Neural cell (in vitro differentiated cells): ENCODE measurements around the gene DIP2C. TPM values are rescaled to one million over a fixed set of nuclear protein-coding genes. Genes with fewer than 3 reads are reported as not detected.

Source experiments
- H2AFZ ChIP-seq: fragments of 200-600, 300-800 bp; sonication (generic), shearing (Covaris generic); 2 replicates; pipeline ENCODE4 v1.6.0; 2014; ENCODE audit warnings: low read depth, mild to moderate bottlenecking, antibody characterized with exemption, low read length, moderate library complexity
- H3F3A ChIP-seq: fragments of 200-600 bp; shearing (Covaris generic); 2 replicates; pipeline ENCODE4 v1.6.1; 2016; ENCODE audit warnings: mild to moderate bottlenecking, moderate library complexity, mixed read lengths, antibody characterized with exemption, low read length; ENCODE audit not compliant: insufficient read depth, poor library complexity, severe bottlenecking
- H3K27ac ChIP-seq: fragments of 200-600, 300-800 bp; sonication (generic), shearing (Covaris generic); 2 replicates; pipeline ENCODE4 v1.5.1; 2014; ENCODE audit warnings: mild to moderate bottlenecking, low read length, moderate library complexity
- H3K27me3 ChIP-seq: fragments of 300-800, 200-600 bp; sonication (generic), shearing (Covaris generic); 2 replicates; pipeline ENCODE4 v1.6.0; 2014; ENCODE audit warnings: mild to moderate bottlenecking, low read depth, low read length, moderate library complexity; ENCODE audit not compliant: insufficient read depth
- H3K36me3 ChIP-seq: fragments of 300-800, 200-600 bp; sonication (generic), shearing (Covaris generic); 2 replicates; pipeline ENCODE4 v1.5.1; 2014; ENCODE audit warnings: mild to moderate bottlenecking, antibody characterized with exemption, low read length, moderate library complexity; ENCODE audit not compliant: insufficient read depth
- H3K4me2 ChIP-seq: fragments of 300-800, 200-600 bp; sonication (generic), shearing (Covaris generic); 2 replicates; pipeline ENCODE4 v1.6.0; 2014; ENCODE audit warnings: mild to moderate bottlenecking, low read length
- H3K4me3 ChIP-seq: fragments of 300-800, 200-600 bp; sonication (generic), shearing (Covaris generic); 2 replicates; pipeline ENCODE4 v1.5.1; 2014; ENCODE audit warnings: mild to moderate bottlenecking, low read length, moderate library complexity
- H3K79me2 ChIP-seq: fragments of 200-600 bp; shearing (Covaris generic); replicated peaks from 2 replicates; pipeline ENCODE4 v1.6.0; 2014; ENCODE audit warnings: mild to moderate bottlenecking, low read length, moderate library complexity; ENCODE audit not compliant: insufficient read depth
- H3K9ac ChIP-seq: fragments of 300-800, 200-600 bp; sonication (generic), shearing (Covaris generic); 2 replicates; pipeline ENCODE4 v1.6.1; 2016; ENCODE audit warnings: mild to moderate bottlenecking, low read length, mixed read lengths
- H3K9me2 ChIP-seq: fragments of 200-600 bp; shearing (Covaris generic); 2 replicates; pipeline ENCODE4 v1.6.1; 2016; ENCODE audit warnings: mild to moderate bottlenecking, low read length, mixed read lengths; ENCODE audit not compliant: insufficient read depth
- H3K9me3 ChIP-seq: fragments of 200-600, 300-800 bp; sonication (generic), shearing (Covaris generic); 2 replicates; pipeline ENCODE4 v1.6.1; 2016; ENCODE audit warnings: mild to moderate bottlenecking, mixed run types, low read length, moderate library complexity, mixed read lengths
- H4K20me1 ChIP-seq: fragments of 200-600 bp; shearing (Covaris generic); 2 replicates; pipeline ENCODE4 v1.6.1; 2016; ENCODE audit warnings: mild to moderate bottlenecking, mixed run types; ENCODE audit not compliant: insufficient read depth
- CTCF ChIP-seq: fragments of 450-650 bp; IDR thresholded peaks from 2 replicates; pipeline ENCODE4 v1.5.1; 2014; ENCODE audit warnings: antibody characterized with exemption, mild to moderate bottlenecking, moderate library complexity; ENCODE audit not compliant: poor library complexity, severe bottlenecking
- EP300 ChIP-seq: fragments of 450-650 bp; conservative IDR thresholded peaks from 2 replicates; pipeline ENCODE4 v1.6.1; 2014; ENCODE audit warnings: antibody characterized with exemption, mild to moderate bottlenecking, moderate library complexity; ENCODE audit not compliant: poor library complexity, severe bottlenecking
- EZH2 ChIP-seq: fragments of 200-600, 300-800 bp; shearing (Covaris generic), sonication (generic); IDR thresholded peaks from 2 replicates; pipeline ENCODE4 v1.6.1; 2014; ENCODE audit warnings: antibody characterized with exemption, low read length, borderline replicate concordance, mild to moderate bottlenecking; ENCODE audit not compliant: insufficient read depth, poor library complexity, severe bottlenecking
- MXI1 ChIP-seq: fragments of 450-650 bp; conservative IDR thresholded peaks from 2 replicates; pipeline ENCODE4 v1.6.1; 2014; ENCODE audit warnings: antibody characterized with exemption, mild to moderate bottlenecking; ENCODE audit not compliant: poor library complexity, severe bottlenecking
- POLR2AphosphoS5 ChIP-seq: IDR thresholded peaks from 2 replicates; pipeline ENCODE4 v1.6.1; 2012
- RAD21 ChIP-seq: fragments of 450-650 bp; conservative IDR thresholded peaks from 2 replicates; pipeline ENCODE4 v1.6.1; 2014; ENCODE audit warnings: antibody characterized with exemption, mild to moderate bottlenecking, moderate library complexity
- REST ChIP-seq: IDR thresholded peaks from 2 replicates; pipeline ENCODE4 v1.6.1; 2012; ENCODE audit warnings: borderline replicate concordance
- SMC3 ChIP-seq: fragments of 450-650 bp; conservative IDR thresholded peaks from 2 replicates; pipeline ENCODE4 v1.6.1; 2014; ENCODE audit warnings: antibody characterized with exemption, mild to moderate bottlenecking, moderate library complexity; ENCODE audit not compliant: poor library complexity
- TAF1 ChIP-seq: IDR thresholded peaks from 2 replicates; pipeline ENCODE4 v1.6.1; 2012; ENCODE audit warnings: low read depth
- polyA plus RNA-seq: library from polyadenylated mRNA; depleted of rRNA; stranded (reverse); fragments of >200 nt; gene quantifications from 2 replicates; pipeline ENCODE4 v1.2.3, GENCODE V29; 2014

The DIP2C gene
- polyA plus RNA-seq, 1 donor from 2014 or later = 24.1 TPM

GRCh38 chr10:635088-635861, 54.2 kb downstream of the DIP2C start:
- Histone ChIP-seq H3K27me3 (no peaks in the 10 kb centered on the region), H3K36me3 (no peaks in the 10 kb centered on the region), H3K4me3 (no peak overlapping the region), H4K20me1 (peaks cover 9% of the 10 kb centered on the region), H3K4me2 (no peak overlapping the region), H3K9me3 (no peaks in the 10 kb centered on the region), H3K9me2 (no peaks in the 10 kb centered on the region), H3F3A (no peaks in the 10 kb centered on the region), H2AFZ (no peak overlapping the region), H3K9ac (no peak overlapping the region), H3K27ac (no peak overlapping the region), H3K79me2 (peaks cover 84% of the 10 kb centered on the region)
- TF ChIP-seq REST (no peak), SMC3 (no peak), EP300 (no peak), RAD21 (no peak), POLR2AphosphoS5 (no peak), CTCF (no peak), MXI1 (no peak), EZH2 (no peak), TAF1 (no peak)

- no peak overlapping the region for H3K9ac ChIP-seq
- H3K4me3 ChIP-seq = no peak overlapping the region
- no peak overlapping the region for H2AFZ ChIP-seq
- no peaks in the 10 kb centered on the region for H3F3A ChIP-seq
- TF ChIP-seq RAD21 (no peak), TAF1 (no peak), REST (no peak), EP300 (no peak), POLR2AphosphoS5 (no peak), CTCF (no peak), EZH2 (no peak), SMC3 (no peak), MXI1 (no peak)
- no peaks in the 10 kb centered on the region for H3K36me3 ChIP-seq
- peaks cover 9% of the 10 kb centered on the region for H4K20me1 ChIP-seq
- H3K9me3 ChIP-seq = no peaks in the 10 kb centered on the region
- no peaks in the 10 kb centered on the region for H3K9me2 ChIP-seq
- no peak overlapping the region for H3K27ac ChIP-seq
- H3K4me2 ChIP-seq = no peak overlapping the region
- no peaks in the 10 kb centered on the region for H3K27me3 ChIP-seq
- peaks cover 86% of the 10 kb centered on the region for H3K79me2 ChIP-seq
These were observed 55.2 kb downstream of the DIP2C start for GRCh38 chr10:634256-634655.
